HuH-7 (cell line): ENCODE data around the gene DLX2.
A peak's percentile ranks its signal among the peaks of the same experiment; 100 is the strongest.

Source experiments
- DNase-seq: peaks from one replicate; pipeline ENCODE4 v3.0.0; 2011; ENCODE audit warnings: low spot score

The DLX2 gene

DNA sequence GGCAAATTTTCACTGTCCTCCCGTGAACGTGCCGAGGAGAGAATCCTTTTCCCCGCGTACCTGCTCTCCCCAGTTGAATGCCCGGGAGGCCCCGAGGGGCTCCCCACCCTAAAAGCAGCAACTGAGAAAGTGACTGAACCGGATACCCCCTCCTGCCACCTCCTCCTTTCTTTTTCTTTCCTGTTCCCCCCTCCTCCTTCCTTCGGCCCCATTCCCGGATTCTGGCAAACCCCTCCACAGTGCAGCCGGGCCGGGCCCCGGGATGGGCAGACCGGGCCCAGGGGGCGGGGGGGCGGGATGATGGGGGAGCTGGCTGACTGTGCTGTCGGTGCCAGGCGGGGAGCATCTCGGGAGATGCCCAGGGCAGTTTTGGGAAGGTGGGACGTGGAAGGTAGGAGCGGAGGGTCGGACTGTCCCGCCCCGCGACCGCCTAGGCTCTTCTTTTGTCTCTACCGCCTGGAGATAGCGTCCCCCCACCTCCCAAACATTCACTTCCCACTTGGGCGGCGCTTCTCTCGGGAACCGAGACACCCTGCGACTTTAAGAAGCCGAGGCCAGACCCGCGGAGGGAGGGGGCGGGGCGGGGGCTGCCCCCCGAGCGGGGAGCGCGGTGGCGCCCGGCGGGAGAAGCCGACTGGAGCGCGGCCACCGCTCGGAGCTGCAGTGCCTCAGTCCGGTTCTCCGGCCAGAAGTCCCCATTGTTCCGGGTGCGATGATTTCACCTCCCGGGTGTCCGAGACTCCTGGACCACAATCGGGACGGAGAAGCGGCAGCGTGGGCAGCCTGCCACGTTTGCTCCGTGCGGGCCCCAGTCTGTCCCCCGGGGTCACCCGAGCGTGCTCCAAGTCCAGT lies 8.2 kb downstream of the DLX2 start:
- DNase-seq, result peak; percentile 64

DNA sequence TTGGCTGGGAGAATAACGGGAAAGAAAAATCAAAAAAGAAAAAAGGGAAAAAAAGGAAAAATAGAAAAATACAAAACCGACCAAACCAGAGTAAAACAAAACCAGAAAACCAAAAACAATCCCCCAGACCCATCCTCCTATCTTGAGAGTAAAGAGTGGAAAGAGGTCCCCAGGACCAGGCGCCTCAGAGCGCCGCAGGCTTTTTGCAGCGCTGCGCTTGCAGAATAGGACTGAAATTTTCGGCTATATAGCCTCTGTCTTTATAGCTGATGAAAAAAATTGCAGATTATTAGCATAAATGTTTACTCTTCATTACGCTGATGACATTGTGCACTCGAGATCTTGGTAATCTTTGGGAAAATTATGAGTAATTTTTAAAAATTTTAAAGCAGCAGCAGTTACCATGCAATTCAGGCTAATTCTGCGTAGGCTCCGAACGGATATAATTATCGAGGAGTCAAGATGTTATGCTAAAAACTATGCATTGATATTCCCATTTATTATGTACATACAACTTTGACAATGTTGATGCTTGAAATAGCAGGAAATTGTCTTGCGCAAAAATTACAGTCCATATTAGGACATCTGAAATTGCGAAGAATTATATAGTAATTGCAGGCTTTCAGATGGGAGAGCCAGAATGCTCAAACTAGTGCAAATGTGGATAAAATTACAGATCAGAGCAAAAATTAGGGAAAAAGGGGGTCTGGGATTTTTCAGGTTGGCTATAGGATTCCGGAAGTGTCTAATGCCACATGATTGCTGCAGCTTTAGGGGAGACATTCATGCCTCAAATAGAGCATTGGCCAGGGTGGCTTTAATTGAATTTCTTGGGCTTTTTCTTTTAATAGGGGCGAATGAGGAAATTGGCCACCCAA lies 9.0 kb downstream of the DLX2 start:
- no peak for DNase-seq

DNA sequence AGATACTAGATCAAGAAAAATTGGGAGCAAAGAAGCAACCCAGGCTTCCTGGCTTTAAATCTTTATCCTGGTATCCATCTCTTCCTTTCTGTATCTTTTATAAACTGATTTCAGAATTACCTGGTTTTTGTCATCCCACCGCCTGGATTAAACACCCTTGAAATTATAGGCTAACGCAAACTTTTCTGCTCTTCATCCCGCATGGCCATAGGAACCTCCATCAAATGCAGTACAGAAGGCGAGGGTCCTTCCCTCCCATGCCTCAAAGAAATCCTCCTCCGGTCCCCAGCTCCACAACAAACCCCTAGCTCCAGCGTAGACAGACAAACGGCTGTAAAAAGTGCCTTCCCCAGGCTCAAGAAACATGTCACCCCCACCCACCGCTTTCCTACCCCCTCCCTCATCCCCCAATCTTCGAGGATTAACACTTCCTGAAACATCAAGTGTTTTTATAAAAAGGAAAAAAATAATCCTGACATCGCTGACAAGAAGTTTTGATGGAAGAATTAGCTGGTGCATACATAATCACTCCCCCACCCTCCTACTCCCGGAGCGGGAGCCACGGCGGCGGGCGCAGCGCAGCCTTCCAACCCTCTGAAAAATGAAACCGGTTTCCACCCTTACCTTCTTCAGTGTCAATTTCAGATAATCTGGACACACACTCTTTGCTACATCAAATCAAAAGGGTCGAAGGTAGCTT lies 9.8 kb downstream of the DLX2 start:
- no peak for DNase-seq

DNA sequence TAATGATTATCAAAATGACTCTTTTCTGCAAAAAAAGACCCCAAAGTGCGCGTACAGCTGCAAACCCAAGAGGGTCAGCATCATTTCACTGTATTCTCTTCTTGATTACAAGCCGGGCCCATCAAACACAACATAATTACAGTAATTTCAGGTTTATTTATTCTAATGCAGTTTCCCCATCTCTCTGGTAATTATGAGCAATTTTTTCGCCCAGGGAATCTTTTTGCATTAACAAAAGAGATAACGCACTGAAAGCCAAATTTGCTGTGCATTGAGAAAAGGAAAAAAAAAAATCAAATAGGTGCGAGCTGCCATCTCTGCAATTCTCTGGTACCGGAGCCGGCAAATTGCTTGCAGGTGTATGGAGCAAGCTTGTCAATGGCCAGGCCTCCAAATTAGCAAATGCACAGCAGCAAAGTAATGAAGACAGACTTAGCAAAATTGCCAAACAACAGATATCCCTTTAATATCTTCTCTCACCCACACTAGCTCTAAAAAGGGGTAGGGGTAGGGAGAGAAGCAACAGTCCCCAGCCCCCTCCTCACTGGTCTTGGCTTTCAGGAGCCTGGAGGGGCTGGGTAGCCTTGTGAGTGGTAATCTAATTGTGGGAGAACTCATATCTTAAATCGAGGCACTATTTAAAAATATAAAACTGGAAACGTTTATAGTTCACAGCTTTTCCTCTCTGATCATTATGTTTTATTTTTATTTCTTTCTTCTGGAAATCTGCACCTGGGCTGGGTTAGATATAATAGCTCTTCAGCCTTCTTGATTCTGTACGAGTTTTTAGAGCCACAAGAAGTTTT lies 10.7 kb downstream of the DLX2 start:
- no peak for DNase-seq

DNA sequence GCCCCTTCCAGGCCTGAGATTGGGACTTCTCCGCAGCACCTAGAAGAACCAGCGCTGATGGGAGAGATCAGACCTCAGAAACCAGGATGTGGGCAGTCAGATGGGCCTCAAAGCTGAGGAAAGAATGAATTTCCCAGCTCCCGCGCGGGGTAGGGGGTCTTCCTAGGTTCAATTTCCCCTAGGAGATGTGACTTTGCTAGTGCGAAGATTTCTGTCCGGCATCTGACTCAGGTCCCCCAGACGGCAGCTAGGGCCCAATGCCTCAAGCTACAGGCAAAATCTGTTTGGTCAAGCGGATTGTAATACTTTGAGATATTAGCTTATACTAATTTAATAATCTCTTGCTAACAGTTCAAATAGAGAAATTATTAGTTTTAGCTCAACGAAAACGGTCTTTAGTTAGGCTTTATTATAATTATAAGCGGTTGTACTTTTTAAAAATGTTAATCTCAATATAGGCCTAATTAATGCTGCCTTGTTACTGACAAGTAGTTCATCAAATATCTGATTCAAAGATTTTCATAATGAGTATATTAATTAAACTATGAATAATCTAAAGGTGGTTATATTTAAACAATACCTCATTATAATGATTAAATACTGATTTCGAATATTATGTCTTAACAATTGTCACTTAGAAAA lies 11.6 kb downstream of the DLX2 start:
- no peak for DNase-seq

DNA sequence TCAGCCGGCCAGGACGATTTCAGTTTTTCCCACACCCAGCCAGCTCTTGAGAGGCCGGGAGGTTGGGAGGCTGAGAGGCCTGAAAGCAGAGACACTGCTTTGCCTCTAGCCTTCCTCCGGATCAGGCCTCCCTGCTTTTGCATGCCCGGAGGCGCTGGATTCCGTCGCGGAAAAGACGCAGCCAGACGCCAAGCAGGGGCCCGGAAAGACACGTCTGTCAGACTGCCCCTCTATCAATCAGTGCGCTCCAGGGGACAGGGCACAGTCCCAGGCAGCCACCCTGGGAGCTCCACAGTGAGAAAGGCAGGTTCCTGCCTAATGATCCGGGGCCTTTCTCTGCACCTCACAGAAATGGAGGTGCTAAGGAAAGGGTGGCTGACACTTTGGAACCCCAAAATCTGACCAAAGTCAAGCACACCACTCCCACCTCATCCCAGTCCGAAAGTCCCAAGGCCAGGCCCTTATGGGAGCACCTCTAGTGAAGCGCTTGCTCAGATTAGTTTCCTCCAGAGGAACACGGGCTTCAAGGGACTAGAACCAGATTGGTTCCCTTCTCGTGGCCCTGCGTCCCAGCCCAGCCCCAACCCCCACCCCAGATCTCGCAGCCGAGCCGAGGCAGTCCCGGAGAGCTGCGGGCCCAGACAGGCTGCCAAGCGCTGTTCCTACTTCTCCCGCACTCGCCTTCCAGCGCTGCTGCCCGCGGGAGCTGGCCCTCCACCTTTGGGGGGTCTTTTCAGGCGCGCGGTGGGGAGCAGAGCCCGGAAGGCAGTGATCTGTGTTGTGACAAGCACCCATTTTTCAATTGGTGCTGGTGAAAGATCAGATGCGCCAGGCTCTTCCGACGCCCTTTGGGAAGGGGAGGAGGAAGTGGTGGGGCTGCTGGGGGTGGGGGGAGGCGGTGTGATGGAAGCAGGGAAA lies 12.4 kb downstream of the DLX2 start:
- no peak for DNase-seq

DNA sequence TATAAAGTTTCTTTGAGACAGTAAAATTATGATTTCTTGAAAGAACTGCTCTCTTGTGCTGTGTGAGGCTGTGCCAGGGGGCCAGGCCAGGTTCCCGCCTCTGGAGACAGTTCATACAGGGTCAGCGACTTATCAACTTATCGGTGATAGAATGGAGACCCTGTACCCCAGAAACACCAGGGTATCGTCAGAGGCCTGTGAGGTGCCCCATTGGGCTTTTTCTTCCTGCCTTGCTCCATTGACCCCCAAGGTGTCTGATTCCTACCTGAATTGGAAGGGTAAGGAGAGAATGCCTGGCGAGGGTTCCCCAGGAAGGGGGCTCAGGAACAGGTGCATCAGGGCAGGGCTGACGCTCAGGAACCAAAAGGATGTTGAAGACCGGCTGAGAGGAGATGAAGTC lies 13.1 kb downstream of the DLX2 start:
- DNase-seq, result no peak

DNA sequence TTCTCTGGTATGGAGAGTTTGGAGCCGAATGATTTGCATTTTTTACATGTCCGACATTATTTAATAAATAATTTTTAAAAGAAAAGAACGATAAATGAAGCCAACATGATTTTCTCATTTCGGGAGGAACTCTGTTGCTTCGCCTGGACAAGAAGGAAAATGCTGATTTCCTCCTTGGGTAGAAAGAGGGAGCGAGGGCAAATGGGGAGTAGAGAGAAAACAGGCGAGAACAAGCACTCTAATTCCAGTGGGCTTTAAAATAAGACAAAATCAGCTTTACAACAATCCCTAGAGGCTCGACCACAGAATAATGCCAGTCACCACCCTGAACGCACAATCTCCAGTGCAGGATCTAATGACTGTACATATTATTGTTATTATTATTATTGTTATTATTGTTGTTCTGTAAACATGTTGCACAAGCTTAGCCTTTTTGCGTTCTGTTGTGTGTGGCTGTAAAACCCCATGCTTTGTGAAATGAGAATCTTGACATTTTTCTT lies 13.6 kb downstream of the DLX2 start:
- DNase-seq, result no peak

DNA sequence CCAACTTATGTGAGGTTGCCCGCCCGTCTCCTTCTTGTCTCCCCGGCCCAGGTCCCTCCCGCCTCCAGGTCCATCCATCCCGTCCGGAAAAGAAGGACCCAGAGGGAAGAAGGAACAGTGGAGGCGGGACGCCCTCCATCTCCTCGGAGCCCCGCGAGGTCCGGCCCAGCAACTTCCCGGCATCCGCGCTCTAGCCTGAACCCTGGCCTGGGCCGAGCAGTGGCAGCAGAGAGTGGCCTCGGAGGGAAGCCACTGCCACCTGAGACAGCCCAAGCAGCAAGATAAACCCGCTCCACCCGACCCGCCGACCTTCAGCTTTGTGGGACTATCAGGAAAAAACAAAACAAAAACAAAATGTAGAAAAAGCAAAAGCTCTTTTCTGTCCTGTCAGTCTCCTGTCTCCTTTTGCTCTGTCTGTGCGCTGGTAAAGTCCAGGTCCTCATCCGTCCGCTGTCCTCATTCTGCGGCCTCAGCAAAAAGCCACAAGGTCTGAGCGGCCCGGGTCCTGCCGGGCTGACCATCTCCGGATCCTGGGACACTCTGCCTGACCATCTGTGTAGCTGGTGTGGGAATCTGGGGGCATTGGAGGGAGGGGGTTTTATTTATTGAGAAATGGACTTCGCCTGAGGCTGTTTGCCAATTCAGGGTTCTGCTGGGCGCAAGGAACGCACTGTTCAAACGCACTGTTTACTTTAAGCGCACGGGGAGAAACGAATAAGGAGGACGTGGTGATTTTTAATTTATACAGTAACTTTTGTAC lies 14.3 kb downstream of the DLX2 start:
- no peak for DNase-seq

DNA sequence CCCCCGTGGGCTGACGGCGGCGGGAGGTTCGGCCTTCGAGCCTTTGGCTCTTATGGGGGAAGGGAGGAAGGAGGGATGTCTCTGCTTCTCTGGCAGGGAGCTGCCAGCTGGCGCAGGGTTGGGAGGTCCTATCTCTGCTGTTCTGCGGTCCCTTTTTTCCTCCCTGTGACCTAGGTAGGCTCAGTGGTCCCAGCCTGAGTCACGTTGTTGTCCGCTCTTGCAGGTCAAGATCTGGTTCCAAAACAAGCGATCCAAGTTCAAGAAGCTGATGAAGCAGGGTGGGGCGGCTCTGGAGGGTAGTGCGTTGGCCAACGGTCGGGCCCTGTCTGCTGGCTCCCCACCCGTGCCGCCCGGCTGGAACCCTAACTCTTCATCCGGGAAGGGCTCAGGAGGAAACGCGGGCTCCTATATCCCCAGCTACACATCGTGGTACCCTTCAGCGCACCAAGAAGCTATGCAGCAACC lies 14.9 kb downstream of the DLX2 start:
- no peak for DNase-seq

DNA sequence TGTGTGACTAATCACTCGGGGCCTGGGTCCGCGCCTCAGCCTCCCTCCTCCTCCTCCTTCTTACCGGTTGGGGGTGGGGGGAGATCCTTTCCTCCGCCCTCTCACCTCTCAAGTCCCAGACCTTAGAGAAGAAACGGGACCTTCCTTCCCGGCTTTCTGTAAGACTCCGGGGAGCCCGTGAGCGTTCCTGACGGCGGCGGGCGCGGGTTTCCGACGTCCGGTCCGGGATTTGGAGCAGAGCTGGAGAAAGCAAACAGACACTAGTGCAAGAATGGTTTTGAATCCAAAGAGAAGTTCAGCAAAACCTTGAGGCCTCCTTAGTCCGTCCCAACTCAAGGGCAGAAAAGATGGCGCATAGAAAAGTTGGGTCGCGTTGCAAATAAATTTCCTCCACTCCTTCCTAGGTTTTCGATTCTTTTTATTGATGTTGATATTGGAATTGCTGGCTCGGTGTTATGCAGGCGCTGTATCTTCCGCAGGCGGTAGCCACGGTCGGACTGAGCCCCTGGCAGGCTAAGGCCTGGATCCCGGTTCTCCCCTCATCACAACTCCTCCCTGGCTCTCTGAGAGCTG lies 15.4 kb downstream of the DLX2 start:
- no peak for DNase-seq

DNA sequence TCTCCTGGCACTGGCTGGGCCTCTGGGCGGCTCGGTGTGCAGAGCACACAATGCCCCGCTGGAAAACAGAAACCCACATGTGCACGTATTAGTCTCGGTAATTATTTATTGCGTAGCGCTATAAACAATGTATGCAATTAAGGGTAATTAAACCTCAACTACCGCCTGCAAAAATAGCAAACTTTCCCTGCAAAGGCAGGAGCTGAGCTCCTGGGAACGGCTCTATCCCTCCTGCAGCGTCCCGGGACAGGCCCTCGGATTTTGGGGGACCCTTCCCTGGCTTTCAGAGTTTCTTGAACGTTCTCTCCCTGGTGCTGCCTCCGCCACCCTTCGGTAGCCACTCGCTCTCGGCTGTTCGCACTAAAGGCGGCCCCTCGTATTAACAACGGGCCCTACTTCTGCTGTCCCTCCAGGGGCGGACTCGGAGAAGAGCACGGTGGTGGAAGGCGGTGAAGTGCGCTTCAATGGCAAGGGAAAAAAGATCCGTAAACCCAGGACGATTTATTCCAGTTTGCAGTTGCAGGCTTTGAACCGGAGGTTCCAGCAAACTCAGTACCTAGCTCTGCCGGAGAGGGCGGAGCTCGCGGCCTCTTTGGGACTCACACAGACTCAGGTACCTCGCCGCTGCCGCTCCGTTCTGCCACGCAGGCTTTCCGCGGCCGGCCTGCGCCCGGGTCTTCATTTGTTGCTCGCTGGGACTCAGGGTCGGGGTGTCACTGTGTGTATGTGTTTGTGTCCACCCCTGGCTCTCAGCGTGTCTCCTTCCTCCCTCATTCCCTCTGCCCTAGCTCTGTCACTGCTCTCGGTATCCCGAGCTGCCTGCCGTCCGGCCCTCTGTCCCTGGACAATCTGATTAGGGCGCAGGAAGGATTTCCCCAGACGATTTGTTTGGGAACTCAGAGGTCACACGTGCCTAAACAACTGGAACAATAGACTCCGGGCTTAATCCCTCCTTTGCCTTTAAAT lies 16.2 kb downstream of the DLX2 start:
- peak; percentile 77 for DNase-seq

DNA sequence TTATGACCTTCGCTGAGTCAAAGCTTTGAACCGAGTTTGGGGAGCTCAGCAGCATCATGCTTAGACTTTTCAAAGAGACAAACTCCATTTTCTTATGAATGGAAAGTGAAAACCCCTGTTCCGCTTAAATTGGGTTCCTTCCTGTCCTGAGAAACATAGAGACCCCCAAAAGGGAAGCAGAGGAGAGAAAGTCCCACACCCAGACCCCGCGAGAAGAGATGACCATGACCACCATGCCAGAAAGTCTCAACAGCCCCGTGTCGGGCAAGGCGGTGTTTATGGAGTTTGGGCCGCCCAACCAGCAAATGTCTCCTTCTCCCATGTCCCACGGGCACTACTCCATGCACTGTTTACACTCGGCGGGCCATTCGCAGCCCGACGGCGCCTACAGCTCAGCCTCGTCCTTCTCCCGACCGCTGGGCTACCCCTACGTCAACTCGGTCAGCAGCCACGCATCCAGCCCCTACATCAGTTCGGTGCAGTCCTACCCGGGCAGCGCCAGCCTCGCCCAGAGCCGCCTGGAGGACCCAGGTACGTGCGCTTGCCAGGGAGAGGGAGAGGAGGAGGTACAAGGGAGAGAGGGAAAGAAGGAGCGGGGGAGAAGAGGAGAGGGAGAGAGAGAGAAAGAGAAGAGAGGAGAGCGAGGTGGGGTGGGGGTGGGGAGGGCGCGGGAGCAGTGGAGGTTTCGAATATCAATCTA lies 17.1 kb downstream of the DLX2 start, which contains the start of gene DLX1:
DLX1 (plus strand) TSS at position 48 of the 700 bp plus-strand sequence; CDS start at position 219, 171 bp downstream.
- peak; percentile 73 for DNase-seq

DNA sequence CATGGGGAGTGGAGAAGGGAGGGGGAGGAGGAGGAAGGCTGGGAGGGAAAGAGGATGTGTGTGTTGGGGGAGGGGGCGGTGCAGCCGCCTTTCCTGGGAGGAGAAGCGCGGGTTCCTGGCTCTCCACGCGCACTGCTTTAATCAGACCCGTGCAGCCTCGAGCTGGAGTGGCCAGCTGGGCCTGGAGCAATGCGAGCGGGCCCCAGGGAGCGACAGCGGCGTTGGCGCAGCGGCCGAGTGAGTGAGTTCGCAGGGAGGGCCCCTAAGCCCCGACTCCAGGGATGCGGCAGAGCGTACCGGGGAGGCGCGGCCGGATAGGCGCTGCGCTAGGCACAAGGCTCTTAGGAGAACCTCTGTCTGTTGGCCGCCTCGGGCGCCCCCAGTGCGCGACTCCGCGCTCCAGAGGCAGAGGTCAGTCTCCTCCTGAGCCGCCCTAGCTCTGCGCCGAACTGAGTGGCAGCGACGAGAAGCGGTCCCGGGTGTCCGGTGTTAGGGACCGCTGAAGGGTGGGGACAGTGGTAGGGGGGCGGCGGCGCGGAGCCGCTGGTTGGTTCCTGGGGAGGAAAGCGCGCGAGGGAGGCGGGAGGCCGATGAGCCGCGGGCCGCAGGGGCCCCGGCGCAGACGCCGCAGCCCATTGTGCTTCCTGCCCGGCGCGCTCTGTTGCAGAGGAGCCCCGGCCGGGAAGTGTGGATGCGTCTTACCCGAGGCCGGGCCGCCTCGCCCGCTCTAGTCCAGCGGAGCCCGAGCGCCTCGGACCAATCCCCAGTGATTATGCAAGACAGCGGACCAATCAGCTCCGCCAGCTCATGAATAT lies 17.8 kb downstream of the DLX2 start:
- peak; percentile 94 for DNase-seq

DNA sequence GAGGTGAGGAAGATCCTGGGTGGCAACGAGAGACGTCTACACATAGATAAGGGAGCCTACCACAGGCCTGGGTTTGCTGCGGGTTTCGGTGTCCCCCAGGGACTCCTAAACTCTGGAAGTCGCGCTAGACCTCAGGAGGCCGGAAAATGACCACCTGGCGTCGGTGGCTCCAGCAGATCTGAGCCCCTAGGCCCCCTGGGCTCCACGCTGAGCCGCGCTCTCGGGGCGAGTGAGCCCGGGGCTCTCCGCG lies 18.4 kb downstream of the DLX2 start:
- no peak for DNase-seq
